NCI-H2107 treated with DMSO at 0.1 percent for 48 hours (cell line): Measurements from ENCODE around the gene ZC3H7A.
A peak's percentile ranks its signal among the peaks of the same experiment; 100 is the strongest.
"Not testable (repeated sequence)": the region's sequence is repeated elsewhere in the genome, so short reads cannot be mapped to it uniquely, and the experiment has no call there.

Source experiments
- DNase-seq: peaks from one replicate; lab custom pipeline; 2025; ENCODE audit not compliant: unreplicated experiment; lab: John Stamatoyannopoulos, UW

ZC3H7A gene

GRCh38 chr16:11799509-11800381 is 2.7 kb upstream of the ZC3H7A start:
- no peak for DNase-seq

DNA sequence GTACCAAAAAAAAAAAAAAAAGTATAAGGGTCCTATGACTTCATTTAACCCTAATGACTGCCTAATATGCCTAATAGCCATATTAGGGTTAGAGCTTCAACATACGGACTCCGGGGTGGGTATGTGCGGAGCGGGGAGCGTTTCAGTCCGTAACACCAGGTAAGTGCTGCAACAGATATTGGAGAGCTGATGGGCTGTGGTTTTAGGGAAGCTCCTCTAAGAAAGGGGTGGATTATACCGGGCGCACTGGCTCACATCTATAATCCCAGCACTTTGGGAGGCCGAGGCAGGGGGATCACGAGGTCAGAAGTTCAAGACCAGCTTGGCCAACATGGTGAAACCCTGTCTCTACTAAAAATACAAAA is 1.9 kb upstream of the ZC3H7A start:
- DNase-seq = no peak

GRCh38 chr16:11797957-11798299 is 870 bp upstream of the ZC3H7A start:
- DNase-seq = no peak

GRCh38 chr16:11796227-11797165 is 562 bp downstream of the ZC3H7A start:
- no peak for DNase-seq

GRCh38 chr16:11795887-11796226 is 1.2 kb downstream of the ZC3H7A start:
- DNase-seq = no peak

GRCh38 chr16:11794996-11795886 is 1.8 kb downstream of the ZC3H7A start:
- no peak for DNase-seq

- DNase-seq = no peak
Measured at GRCh38 chr16:11794447-11794846, 2.6 kb downstream of the ZC3H7A start.

DNA sequence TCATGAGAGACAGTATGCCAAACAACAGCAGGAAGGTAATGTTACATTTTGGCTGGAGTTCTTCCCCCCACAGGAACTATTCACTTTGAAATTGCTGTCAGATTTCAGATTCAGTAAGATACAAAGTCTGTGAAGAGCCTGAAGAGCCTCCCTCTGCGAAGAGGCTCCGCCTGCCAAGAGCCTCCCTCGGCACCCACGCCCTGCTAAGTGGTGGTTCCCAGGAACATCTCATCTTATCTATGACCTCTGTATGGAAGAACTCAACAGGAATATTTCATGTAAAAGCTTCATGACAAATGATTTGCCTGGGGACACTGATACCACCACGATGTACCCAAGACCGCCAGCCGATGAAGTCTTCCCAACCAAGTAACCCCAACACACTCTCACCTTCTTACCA is 3.2 kb downstream of the ZC3H7A start:
- DNase-seq = peak; percentile 18

GRCh38 chr16:11792410-11793241 is 4.4 kb downstream of the ZC3H7A start:
- DNase-seq = peak; percentile 94

DNA sequence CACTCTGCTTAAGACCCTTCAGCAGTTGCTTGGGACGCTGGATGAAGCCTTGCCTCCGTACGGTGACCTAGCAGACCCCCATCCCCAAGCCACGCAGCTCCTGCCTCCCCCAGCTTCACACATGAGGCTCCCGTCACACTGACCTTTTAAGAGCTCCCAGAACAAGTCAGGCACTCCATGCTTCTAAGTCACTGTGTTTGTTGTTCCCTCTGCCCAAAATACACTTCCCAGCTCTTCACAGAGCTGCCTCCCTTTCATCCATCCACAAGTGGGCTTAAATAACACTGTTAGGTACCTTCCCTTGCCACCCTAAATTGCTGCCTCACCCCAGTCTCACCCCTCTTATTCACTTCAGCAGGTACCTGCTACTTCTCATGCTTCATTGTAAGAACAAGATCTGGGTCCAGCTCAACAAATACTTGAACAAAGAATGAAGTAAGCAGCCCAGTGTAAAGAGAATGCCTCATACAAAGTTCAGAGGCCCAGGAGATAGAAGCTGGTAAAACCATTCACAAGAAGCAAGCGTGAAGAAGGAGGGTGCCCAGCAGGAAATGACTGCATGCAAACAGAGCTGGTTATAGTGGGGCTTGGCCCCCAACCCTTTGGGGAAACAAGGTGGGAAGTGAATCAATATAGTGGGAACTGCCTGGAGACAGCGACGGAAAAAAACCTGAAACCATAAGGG is 5.8 kb downstream of the ZC3H7A start:
- peak; percentile 74 for DNase-seq

DNA sequence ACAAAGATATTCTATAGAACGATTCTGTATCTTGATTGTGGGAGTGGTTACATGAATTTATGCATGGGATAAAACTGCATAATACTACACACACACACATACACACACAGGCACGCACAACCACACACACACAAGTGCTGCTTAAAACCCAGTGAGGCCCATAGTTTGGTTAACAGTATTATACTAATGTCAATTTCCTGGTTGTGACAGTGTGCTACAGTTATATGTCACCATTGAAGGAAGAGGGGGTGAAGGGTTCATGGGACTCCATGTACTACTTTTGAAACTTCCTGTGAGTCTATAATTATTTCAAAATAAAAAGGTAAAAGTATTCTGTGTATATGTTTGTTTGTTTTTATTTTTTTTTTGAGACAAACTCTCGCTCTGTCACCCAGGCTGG is 8.1 kb downstream of the ZC3H7A start:
- DNase-seq = no peak

GRCh38 chr16:11784980-11785599 is 12.0 kb downstream of the ZC3H7A start:
- not testable (repeated sequence) for DNase-seq

- DNase-seq = not testable (repeated sequence)
Measured at GRCh38 chr16:11784381-11784780, 12.7 kb downstream of the ZC3H7A start.

GRCh38 chr16:11784038-11784369 is 13.1 kb downstream of the ZC3H7A start:
- DNase-seq = no peak

- no peak for DNase-seq
Measured at GRCh38 chr16:11783319-11784037, 13.6 kb downstream of the ZC3H7A start.

DNA sequence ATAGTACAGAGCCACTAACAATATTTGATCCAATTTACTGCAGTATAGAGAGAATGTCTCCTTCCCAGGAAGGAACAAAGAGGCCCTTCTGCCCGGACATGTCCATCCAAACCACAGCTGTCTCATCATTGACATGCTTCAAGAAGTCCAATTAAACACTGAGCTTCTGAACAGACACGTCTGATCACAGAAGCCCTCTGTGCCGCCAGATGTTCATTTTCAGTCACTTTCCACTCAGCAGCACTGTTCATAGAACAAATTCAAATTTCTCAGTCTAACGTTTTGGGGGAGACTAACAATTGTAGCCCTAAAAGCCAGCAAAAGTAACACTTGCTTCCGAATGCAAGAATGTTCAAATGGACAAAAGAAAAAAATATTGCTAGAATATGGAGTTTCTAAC is 15.3 kb downstream of the ZC3H7A start:
- no peak for DNase-seq

DNA sequence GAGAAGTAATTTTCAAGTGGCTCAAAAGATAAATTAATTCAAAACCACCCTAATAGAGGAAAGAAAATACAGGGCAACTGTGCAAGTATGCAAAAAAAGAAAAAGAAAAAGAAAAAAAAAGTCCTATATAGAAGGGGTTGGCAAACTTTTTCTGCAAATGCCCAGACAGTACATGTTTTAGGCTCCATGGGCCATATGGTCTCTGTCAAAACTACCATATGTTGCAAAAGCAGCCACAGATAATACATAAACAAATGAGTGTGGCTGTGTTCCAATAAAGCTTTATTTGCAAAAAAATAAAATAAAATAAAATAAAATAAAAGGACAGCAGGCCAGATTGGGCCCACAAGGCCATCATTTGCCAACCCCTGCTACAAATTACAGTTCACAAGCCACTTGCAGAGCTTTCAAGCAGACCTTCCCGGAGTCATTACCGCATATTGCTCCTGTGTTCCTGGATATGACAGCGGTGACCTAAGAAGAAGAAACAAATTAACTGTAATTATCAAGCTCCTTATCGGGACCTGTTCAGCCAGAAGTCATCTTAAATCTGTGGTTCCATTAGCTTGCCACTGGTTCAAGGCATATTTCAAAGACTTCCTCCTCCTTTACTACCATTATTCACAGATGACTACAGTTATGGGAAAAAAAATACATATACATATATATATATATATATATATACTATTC is 15.9 kb downstream of the ZC3H7A start:
- no peak for DNase-seq

DNA sequence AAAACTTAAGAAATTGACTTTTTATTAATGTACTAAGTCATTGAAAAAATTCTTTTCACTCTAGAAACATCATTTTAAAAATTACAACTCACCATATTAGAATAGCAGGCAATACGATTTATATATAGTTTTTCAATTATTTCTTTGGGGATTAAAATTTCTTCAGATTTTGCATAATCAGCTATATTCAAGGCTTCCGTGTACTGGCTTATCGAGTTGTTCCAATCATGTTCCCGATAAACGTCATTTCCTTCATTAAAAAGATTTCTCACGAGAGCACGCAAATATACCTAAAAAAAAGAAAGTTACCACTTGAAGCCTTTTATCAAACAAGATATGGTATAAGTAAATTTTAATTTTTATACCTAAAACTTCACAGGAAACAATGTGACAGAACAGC is 18.0 kb downstream of the ZC3H7A start:
- no peak for DNase-seq
